ACC112 (cell line): ENCODE data around the gene CD22.
A peak's percentile ranks its signal among the peaks of the same experiment; 100 is the strongest.

Source experiments
- H2AFZ ChIP-seq: fragments of 200-600 bp; sonication (generic); one replicate; pipeline ENCODE4 v1.6.0; 2017; ENCODE audit warnings: antibody characterized with exemption, low read length; ENCODE audit not compliant: unreplicated experiment
- H3K27ac ChIP-seq: fragments of 200-600 bp; sonication (generic); 2 replicates; pipeline ENCODE4 v1.5.1; 2014; ENCODE audit warnings: low read depth, mild to moderate bottlenecking, antibody characterized with exemption, low read length, moderate library complexity
- H3K27me3 ChIP-seq: fragments of 200-600 bp; sonication (generic); 2 replicates; pipeline ENCODE4 v1.6.1; 2014; ENCODE audit warnings: mild to moderate bottlenecking, antibody characterized with exemption, low read length, moderate library complexity, mixed read lengths; ENCODE audit not compliant: insufficient read depth
- H3K36me3 ChIP-seq: fragments of 200-600 bp; sonication (generic); 2 replicates; pipeline ENCODE4 v1.6.1; 2016; ENCODE audit warnings: mild to moderate bottlenecking, antibody characterized with exemption, low read length, moderate library complexity, mixed read lengths; ENCODE audit not compliant: insufficient read depth
- H3K4me1 ChIP-seq: fragments of 200-600 bp; sonication (generic); one replicate; pipeline ENCODE4 v1.6.1; 2016; ENCODE audit warnings: low read length, mixed read lengths; ENCODE audit not compliant: insufficient read depth, unreplicated experiment, control insufficient read depth
- H3K4me3 ChIP-seq: fragments of 200-600 bp; sonication (generic); 2 replicates; pipeline ENCODE4 v1.5.1; 2014; ENCODE audit warnings: mild to moderate bottlenecking, low read depth, low read length
- H3K79me2 ChIP-seq: fragments of 200-600 bp; sonication (generic); one replicate; pipeline ENCODE4 v1.6.0; 2016; ENCODE audit warnings: low read length; ENCODE audit not compliant: control insufficient read depth, unreplicated experiment, insufficient read depth

Gene CD22

GRCh38 chr19:35314858-35315470 is 14.0 kb upstream of the CD22 start:
- no peak overlapping the region for H3K27ac ChIP-seq

GRCh38 chr19:35315883-35316282 is 13.1 kb upstream of the CD22 start:
- Histone ChIP-seq H3K79me2 (no peaks in the 10 kb centered on the region), H3K4me3 (no peak overlapping the region), H3K4me1 (peaks cover 17% of the 10 kb centered on the region), H3K27ac (no peak overlapping the region), H3K27me3 (no peaks in the 10 kb centered on the region), H3K36me3 (no peaks in the 10 kb centered on the region), H2AFZ (no peak overlapping the region)

More at GRCh38 chr19:35314858-35315470, 14.0 kb upstream of the CD22 start:
- Histone ChIP-seq H3K36me3 (no peaks in the 10 kb centered on the region), H3K27me3 (no peaks in the 10 kb centered on the region), H2AFZ (no peak overlapping the region), H3K4me3 (no peak overlapping the region), H3K4me1 (peaks cover 13% of the 10 kb centered on the region), H3K79me2 (no peaks in the 10 kb centered on the region)

GRCh38 chr19:35316560-35316959 is 12.4 kb upstream of the CD22 start:
- H3K36me3 ChIP-seq = no peaks in the 10 kb centered on the region
- no peaks in the 10 kb centered on the region for H3K79me2 ChIP-seq
- no peak overlapping the region for H3K4me3 ChIP-seq
- H2AFZ ChIP-seq = no peak overlapping the region
- H3K27ac ChIP-seq = no peak overlapping the region
- peaks cover 17% of the 10 kb centered on the region for H3K4me1 ChIP-seq
- H3K27me3 ChIP-seq = no peaks in the 10 kb centered on the region

- Histone ChIP-seq H3K27me3 (no peaks in the 10 kb centered on the region), H3K27ac (no peak overlapping the region), H3K36me3 (no peaks in the 10 kb centered on the region), H3K79me2 (no peaks in the 10 kb centered on the region), H2AFZ (no peak overlapping the region), H3K4me1 (peaks cover 17% of the 10 kb centered on the region), H3K4me3 (no peak overlapping the region)
Measured at GRCh38 chr19:35317464-35318043, 11.4 kb upstream of the CD22 start.

- Histone ChIP-seq H3K4me1 (peaks cover 17% of the 10 kb centered on the region), H3K4me3 (peak overlapping the region; percentile 28; the same call in 1 of the 2 replicates), H3K79me2 (no peaks in the 10 kb centered on the region), H3K27me3 (no peaks in the 10 kb centered on the region), H2AFZ (peak overlapping the region; percentile 42), H3K36me3 (no peaks in the 10 kb centered on the region), H3K27ac (peak overlapping the region; percentile 92)
Measured at GRCh38 chr19:35318679-35319448, 10.1 kb upstream of the CD22 start.

- no peaks in the 10 kb centered on the region for H3K79me2 ChIP-seq
- H3K4me1 ChIP-seq = peaks cover 17% of the 10 kb centered on the region
- H3K27ac ChIP-seq = no peak overlapping the region
- no peaks in the 10 kb centered on the region for H3K27me3 ChIP-seq
- no peak overlapping the region for H3K4me3 ChIP-seq
- H3K36me3 ChIP-seq = no peaks in the 10 kb centered on the region
- no peak overlapping the region for H2AFZ ChIP-seq
Measured at GRCh38 chr19:35320065-35320713, 8.8 kb upstream of the CD22 start.

- Histone ChIP-seq H3K79me2 (no peaks in the 10 kb centered on the region), H3K36me3 (no peaks in the 10 kb centered on the region), H2AFZ (no peak overlapping the region), H3K4me3 (no peak overlapping the region), H3K27ac (no peak overlapping the region), H3K4me1 (peaks cover 17% of the 10 kb centered on the region), H3K27me3 (no peaks in the 10 kb centered on the region)
Measured at GRCh38 chr19:35321291-35321690, 7.7 kb upstream of the CD22 start.

- no peak overlapping the region for H3K27ac ChIP-seq
- H3K27me3 ChIP-seq = no peaks in the 10 kb centered on the region
- H3K36me3 ChIP-seq = no peaks in the 10 kb centered on the region
- H2AFZ ChIP-seq = no peak overlapping the region
- H3K4me3 ChIP-seq = no peak overlapping the region
- H3K4me1 ChIP-seq = peaks cover 17% of the 10 kb centered on the region
- no peaks in the 10 kb centered on the region for H3K79me2 ChIP-seq
Measured at GRCh38 chr19:35322014-35322413, 7.0 kb upstream of the CD22 start.

- H3K4me3 ChIP-seq = no peak overlapping the region
- no peaks in the 10 kb centered on the region for H3K79me2 ChIP-seq
- no peaks in the 10 kb centered on the region for H3K4me1 ChIP-seq
- no peak overlapping the region for H2AFZ ChIP-seq
- H3K36me3 ChIP-seq = no peaks in the 10 kb centered on the region
- H3K27me3 ChIP-seq = no peaks in the 10 kb centered on the region
- H3K27ac ChIP-seq = no peak overlapping the region
Measured at GRCh38 chr19:35327642-35328041, 1.3 kb upstream of the CD22 start.

- H3K27ac ChIP-seq = no peak overlapping the region
- no peak overlapping the region for H3K4me3 ChIP-seq
- no peaks in the 10 kb centered on the region for H3K4me1 ChIP-seq
- H3K36me3 ChIP-seq = no peaks in the 10 kb centered on the region
- no peaks in the 10 kb centered on the region for H3K27me3 ChIP-seq
- no peaks in the 10 kb centered on the region for H3K79me2 ChIP-seq
- H2AFZ ChIP-seq = no peak overlapping the region
Measured at GRCh38 chr19:35329323-35329722, 336 bp downstream of the CD22 start.
